Uterus (tissue), 2 donors: ENCODE data around the gene IRF2.

Source experiments
- POLR2A ChIP-seq, 2 donors: fragments of 450-650 bp; IDR thresholded peaks; one replicate each; pipeline ENCODE4 v1.6.1; 2016; ENCODE audit warnings: antibody characterized with exemption in 2 of 2, mild to moderate bottlenecking in 1 of 2, moderate library complexity in 1 of 2
- TF ChIP-seq, protein P1 (sequence below), 4 experiments: fragments of 200-600 bp in 2 of 4; fragments of 450-650 bp in 2 of 4; sonication (generic) in 2 of 4; IDR thresholded peaks; one replicate each; pipeline ENCODE4 v1.5.1; 2016 to 2019; ENCODE audit warnings: antibody characterized with exemption in 4 of 4, mild to moderate bottlenecking in 2 of 4, moderate library complexity in 1 of 4

- TF ChIP-seq POLR2A (IDR thresholded peaks at IDR 0.05) = no peak
- TF ChIP-seq, protein P1, sequence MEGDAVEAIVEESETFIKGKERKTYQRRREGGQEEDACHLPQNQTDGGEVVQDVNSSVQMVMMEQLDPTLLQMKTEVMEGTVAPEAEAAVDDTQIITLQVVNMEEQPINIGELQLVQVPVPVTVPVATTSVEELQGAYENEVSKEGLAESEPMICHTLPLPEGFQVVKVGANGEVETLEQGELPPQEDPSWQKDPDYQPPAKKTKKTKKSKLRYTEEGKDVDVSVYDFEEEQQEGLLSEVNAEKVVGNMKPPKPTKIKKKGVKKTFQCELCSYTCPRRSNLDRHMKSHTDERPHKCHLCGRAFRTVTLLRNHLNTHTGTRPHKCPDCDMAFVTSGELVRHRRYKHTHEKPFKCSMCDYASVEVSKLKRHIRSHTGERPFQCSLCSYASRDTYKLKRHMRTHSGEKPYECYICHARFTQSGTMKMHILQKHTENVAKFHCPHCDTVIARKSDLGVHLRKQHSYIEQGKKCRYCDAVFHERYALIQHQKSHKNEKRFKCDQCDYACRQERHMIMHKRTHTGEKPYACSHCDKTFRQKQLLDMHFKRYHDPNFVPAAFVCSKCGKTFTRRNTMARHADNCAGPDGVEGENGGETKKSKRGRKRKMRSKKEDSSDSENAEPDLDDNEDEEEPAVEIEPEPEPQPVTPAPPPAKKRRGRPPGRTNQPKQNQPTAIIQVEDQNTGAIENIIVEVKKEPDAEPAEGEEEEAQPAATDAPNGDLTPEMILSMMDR (IDR thresholded peaks at IDR 0.05) = no peak
Observed at GRCh38 chr4:184409502-184409901, 64.8 kb downstream of the IRF2 start.
